SJCRH30 (cell line): ENCODE data around the gene RABL6. TPM values are rescaled to one million over a fixed set of nuclear protein-coding genes. Genes with fewer than 3 reads are reported as not detected.

Source experiments
- DNase-seq, 2 experiments: peaks; one replicate each; pipeline ENCODE4 v3.0.0-alpha.2; 2015 to 2020
- H3K27ac ChIP-seq: fragments of 250-450 bp; sonication (Bioruptor Pico); 2 replicates; pipeline ENCODE4 v1.5.1; 2020; ENCODE audit warnings: mild to moderate bottlenecking, moderate library complexity
- H3K27me3 ChIP-seq: fragments of 250-450 bp; sonication (Bioruptor Pico); 2 replicates; pipeline ENCODE4 v1.5.1; 2020; ENCODE audit warnings: mild to moderate bottlenecking, moderate library complexity
- H3K36me3 ChIP-seq: fragments of 250-450 bp; sonication (Bioruptor Pico); 2 replicates; pipeline ENCODE4 v1.5.1; 2020; ENCODE audit warnings: mild to moderate bottlenecking, moderate library complexity
- H3K4me1 ChIP-seq: fragments of 250-450 bp; sonication (Bioruptor Pico); 2 replicates; pipeline ENCODE4 v1.5.1; 2020; ENCODE audit warnings: mild to moderate bottlenecking, moderate library complexity
- H3K4me3 ChIP-seq: fragments of 250-450 bp; sonication (Bioruptor Pico); 2 replicates; pipeline ENCODE4 v1.5.1; 2020; ENCODE audit warnings: mild to moderate bottlenecking, moderate library complexity
- H3K9me3 ChIP-seq: fragments of 250-450 bp; sonication (Bioruptor Pico); replicated peaks from 2 replicates; pipeline ENCODE4 v1.5.1; 2020; ENCODE audit warnings: mild to moderate bottlenecking, moderate library complexity
- total RNA-seq: library from RNA; depleted of rRNA; stranded (reverse); fragments of >200 nt; shearing (Covaris generic); gene quantifications from 2 replicates; pipeline ENCODE4 v1.2.3, GENCODE V29; 2014

RABL6 gene
- total RNA-seq, 1 experiment from 2014 or later, result 102 TPM

- Histone ChIP-seq H3K4me3 (no peak overlapping the region), H3K27ac (no peak overlapping the region), H3K36me3 (0 out of 2 replicates have a peak, but pooled peaks cover 2% of the 10 kb centered on the region), H3K9me3 (no peaks in the 10 kb centered on the region), H3K27me3 (no peaks in the 10 kb centered on the region), H3K4me1 (no peaks in the 10 kb centered on the region; the same call in 1 of the 2 replicates)
- no peak for DNase-seq
These were observed 47.2 kb downstream of the RABL6 start for GRCh38 chr9:136854842-136855460.

- no peak overlapping the region for H3K27ac ChIP-seq
- no peak for DNase-seq
- H3K4me1 ChIP-seq, result no peaks in the 10 kb centered on the region
- H3K4me3 ChIP-seq, result no peak overlapping the region
- no peaks in the 10 kb centered on the region for H3K9me3 ChIP-seq
- H3K36me3 ChIP-seq, result 0 out of 2 replicates have a peak, but pooled peaks cover 2% of the 10 kb centered on the region
- no peaks in the 10 kb centered on the region for H3K27me3 ChIP-seq
These were observed 47.8 kb downstream of the RABL6 start for GRCh38 chr9:136855461-136856078.

GRCh38 chr9:136856079-136856476, 48.3 kb downstream of the RABL6 start:
- Histone ChIP-seq H3K4me3 (no peak overlapping the region), H3K36me3 (0 out of 2 replicates have a peak, but pooled peaks cover 2% of the 10 kb centered on the region), H3K9me3 (no peaks in the 10 kb centered on the region), H3K27me3 (no peaks in the 10 kb centered on the region), H3K4me1 (no peaks in the 10 kb centered on the region), H3K27ac (no peak overlapping the region)
- DNase-seq, result no peak

- H3K4me1 ChIP-seq, result no peaks in the 10 kb centered on the region
- H3K27ac ChIP-seq, result no peak overlapping the region
- H3K9me3 ChIP-seq, result no peaks in the 10 kb centered on the region
- H3K4me3 ChIP-seq, result no peak overlapping the region
- peaks cover 2% of the 10 kb centered on the region; the same call in 1 of the 2 replicates for H3K36me3 ChIP-seq
- DNase-seq, result no peak
- no peaks in the 10 kb centered on the region for H3K27me3 ChIP-seq
These were observed 48.9 kb downstream of the RABL6 start for GRCh38 chr9:136856541-136857141.

- H3K4me3 ChIP-seq, result no peak overlapping the region
- DNase-seq, result no peak
- H3K27me3 ChIP-seq, result no peaks in the 10 kb centered on the region
- H3K4me1 ChIP-seq, result no peaks in the 10 kb centered on the region
- H3K36me3 ChIP-seq, result peaks cover 2% of the 10 kb centered on the region; the same call in 1 of the 2 replicates
- no peaks in the 10 kb centered on the region for H3K9me3 ChIP-seq
- no peak overlapping the region for H3K27ac ChIP-seq
These were observed 49.4 kb downstream of the RABL6 start for GRCh38 chr9:136857166-136857565.

GRCh38 chr9:136857581-136858412, 50.0 kb downstream of the RABL6 start:
- H3K9me3 ChIP-seq, result no peaks in the 10 kb centered on the region
- H3K36me3 ChIP-seq, result peaks cover 8% of the 10 kb centered on the region
- H3K4me3 ChIP-seq, result no peak overlapping the region
- no peak overlapping the region for H3K27ac ChIP-seq
- DNase-seq, result no peak
- H3K4me1 ChIP-seq, result no peaks in the 10 kb centered on the region
- no peaks in the 10 kb centered on the region for H3K27me3 ChIP-seq

- peaks cover 14% of the 10 kb centered on the region for H3K36me3 ChIP-seq
- H3K27me3 ChIP-seq, result no peaks in the 10 kb centered on the region
- H3K27ac ChIP-seq, result no peak overlapping the region
- no peaks in the 10 kb centered on the region for H3K4me1 ChIP-seq
- no peaks in the 10 kb centered on the region for H3K9me3 ChIP-seq
- H3K4me3 ChIP-seq, result no peak overlapping the region
- no peak for DNase-seq
These were observed 50.7 kb downstream of the RABL6 start for GRCh38 chr9:136858452-136858843.

- DNase-seq, result no peak
- no peak overlapping the region for H3K27ac ChIP-seq
- H3K9me3 ChIP-seq, result no peaks in the 10 kb centered on the region
- no peak overlapping the region for H3K4me3 ChIP-seq
- H3K4me1 ChIP-seq, result no peaks in the 10 kb centered on the region
- peaks cover 21% of the 10 kb centered on the region for H3K36me3 ChIP-seq
- no peaks in the 10 kb centered on the region for H3K27me3 ChIP-seq
These were observed 51.4 kb downstream of the RABL6 start for GRCh38 chr9:136858844-136859757.

GRCh38 chr9:136860529-136860928, 52.8 kb downstream of the RABL6 start:
- H3K27ac ChIP-seq, result no peak overlapping the region
- no peak overlapping the region for H3K4me3 ChIP-seq
- H3K4me1 ChIP-seq, result no peaks in the 10 kb centered on the region
- H3K27me3 ChIP-seq, result no peaks in the 10 kb centered on the region
- H3K36me3 ChIP-seq, result peaks cover 28% of the 10 kb centered on the region
- H3K9me3 ChIP-seq, result no peaks in the 10 kb centered on the region
- DNase-seq, result no peak

- no peaks in the 10 kb centered on the region for H3K9me3 ChIP-seq
- H3K36me3 ChIP-seq, result peaks cover 28% of the 10 kb centered on the region
These were observed 53.5 kb downstream of the RABL6 start for GRCh38 chr9:136860933-136861873.

GRCh38 chr9:136861874-136862457, 54.2 kb downstream of the RABL6 start:
- no peaks in the 10 kb centered on the region for H3K9me3 ChIP-seq
- no peak overlapping the region for H3K27ac ChIP-seq
- no peak for DNase-seq
- H3K4me1 ChIP-seq, result peaks cover 3% of the 10 kb centered on the region; the same call in 1 of the 2 replicates
- H3K4me3 ChIP-seq, result no peak overlapping the region
- no peaks in the 10 kb centered on the region for H3K27me3 ChIP-seq
- H3K36me3 ChIP-seq, result peaks cover 28% of the 10 kb centered on the region

More at GRCh38 chr9:136860933-136861873, 53.5 kb downstream of the RABL6 start:
- no peak for DNase-seq
- Histone ChIP-seq H3K4me3 (no peak overlapping the region), H3K27ac (no peak overlapping the region), H3K4me1 (no peaks in the 10 kb centered on the region), H3K27me3 (no peaks in the 10 kb centered on the region)

- Histone ChIP-seq H3K4me3 (no peak overlapping the region), H3K4me1 (peaks cover 4% of the 10 kb centered on the region; the same call in 1 of the 2 replicates), H3K27me3 (no peaks in the 10 kb centered on the region), H3K27ac (no peak overlapping the region), H3K9me3 (peaks cover 7% of the 10 kb centered on the region; the same call in 1 of the 2 replicates), H3K36me3 (peaks cover 28% of the 10 kb centered on the region)
- DNase-seq, result no peak
These were observed 55.3 kb downstream of the RABL6 start for GRCh38 chr9:136862849-136863622.
